Gastrocnemius medialis (tissue), 4 donors: ENCODE data around the gene ZBTB34. TPM values are rescaled to one million over a fixed set of nuclear protein-coding genes. Genes with fewer than 3 reads are reported as not detected.

Experiments
- ATAC-seq, 2 donors: fragments of 150-250 bp; one replicate each; pipeline ENCODE4 v1.9.1; 2016
- DNase-seq, 2 donors: peaks; one replicate each; pipeline ENCODE4 v3.0.0-alpha.2; 2019
- H3K27ac ChIP-seq, 4 donors: fragments of 200-600 bp; sonication (generic); 1 replicate in 1 of 4; 2 replicates in 3 of 4; pipeline ENCODE4 v1.5.1; 2016 to 2018; ENCODE audit warnings: mild to moderate bottlenecking in 2 of 4, moderate library complexity in 1 of 4
- H3K27me3 ChIP-seq, 3 donors: fragments of 200-600 bp; sonication (generic) in 2 of 3; 1 replicate in 1 of 3; 2 replicates in 2 of 3; pipeline versions ENCODE4 v1.5.1 to v1.6.0; 2016 to 2019; ENCODE audit warnings: mild to moderate bottlenecking in 1 of 3, moderate library complexity in 1 of 3
- H3K36me3 ChIP-seq, 2 donors: fragments of 200-600 bp; sonication (generic) in 1 of 2; one replicate each; pipeline ENCODE4 v1.5.1; 2017 to 2018
- H3K4me1 ChIP-seq, 2 donors: fragments of 200-600 bp; sonication (generic) in 1 of 2; one replicate each; pipeline ENCODE4 v1.5.1; 2016 to 2017; ENCODE audit warnings: mild to moderate bottlenecking in 2 of 2
- H3K4me3 ChIP-seq, 4 donors: fragments of 200-600 bp; sonication (generic) in 3 of 4; 1 replicate in 1 of 4; 2 replicates in 3 of 4; pipeline ENCODE4 v1.5.1; 2016 to 2019; ENCODE audit warnings: mild to moderate bottlenecking in 2 of 4
- H3K9me3 ChIP-seq, 3 donors: fragments of 200-600 bp; sonication (generic) in 2 of 3; 1 replicate in 1 of 3; 2 replicates in 2 of 3; pipeline ENCODE4 v1.5.1; 2016 to 2019
- POLR2A ChIP-seq, 2 donors: fragments of 450-650 bp; IDR thresholded peaks; one replicate each; pipeline ENCODE4 v1.6.1; 2017; ENCODE audit warnings: antibody characterized with exemption in 2 of 2, mild to moderate bottlenecking in 2 of 2, moderate library complexity in 2 of 2
- in situ Hi-C, 4 donors: fragments of 200-750 bp; cut with MboI; loops; one replicate each; pipeline versions ENCODE4 v1.15.0 to v1.8.0; 2017; ENCODE audit warnings: low sequenced_read_pairs in 4 of 4
- intact Hi-C: fragments of 100-400 bp; cut with DNase I; formaldehyde crosslinking; loops from one replicate; pipeline ENCODE4 v1.15.1; 2023; ENCODE audit warnings: low total_unique reads
- total RNA-seq, 4 donors: library from RNA; depleted of rRNA; stranded (reverse); fragments of >200 nt; gene quantifications; one replicate each; pipeline versions ENCODE4 v1.1.0 to v1.2.3, GENCODE V29; 2016
- TF ChIP-seq, protein P1 (sequence below), 5 experiments: fragments of 450-650 bp in 3 of 5; fragments of 200-600 bp in 2 of 5; sonication (generic) in 2 of 5; IDR thresholded peaks in 4 of 5; conservative IDR thresholded peaks in 1 of 5; 1 replicate in 4 of 5; 2 replicates in 1 of 5; pipeline ENCODE4 v1.5.1; 2016 to 2019; ENCODE audit warnings: antibody characterized with exemption in 5 of 5, mild to moderate bottlenecking in 3 of 5, moderate library complexity in 3 of 5

The ZBTB34 gene
- total RNA-seq, 4 donors from 2014 or later: 6.2 to 8.7 (median 6.9) TPM

DNA sequence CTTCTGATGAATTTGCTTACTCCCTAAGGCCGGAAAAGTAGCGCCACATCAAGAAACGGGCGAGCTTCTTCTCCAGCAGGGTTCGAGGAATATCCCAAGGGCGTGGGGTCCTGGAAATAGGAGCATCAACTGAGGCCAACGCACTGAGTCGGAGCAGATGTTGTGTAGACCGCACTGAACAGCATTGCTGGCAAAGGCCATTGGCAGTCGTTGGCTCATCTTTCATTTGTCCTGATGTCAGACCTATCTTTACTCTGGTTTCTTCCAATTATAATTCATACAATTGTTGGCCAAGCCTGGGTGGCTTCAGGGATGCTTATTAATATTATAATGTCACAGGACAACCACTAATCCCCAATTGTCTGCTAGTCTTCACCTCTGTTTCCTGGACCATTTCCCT is 26.5 kb downstream of the ZBTB34 start:
- DNase-seq (no peak), ATAC-seq (peak; percentile 34 to 50)
- H3K4me3 ChIP-seq: no peak overlapping the region
- TF ChIP-seq, protein P1, sequence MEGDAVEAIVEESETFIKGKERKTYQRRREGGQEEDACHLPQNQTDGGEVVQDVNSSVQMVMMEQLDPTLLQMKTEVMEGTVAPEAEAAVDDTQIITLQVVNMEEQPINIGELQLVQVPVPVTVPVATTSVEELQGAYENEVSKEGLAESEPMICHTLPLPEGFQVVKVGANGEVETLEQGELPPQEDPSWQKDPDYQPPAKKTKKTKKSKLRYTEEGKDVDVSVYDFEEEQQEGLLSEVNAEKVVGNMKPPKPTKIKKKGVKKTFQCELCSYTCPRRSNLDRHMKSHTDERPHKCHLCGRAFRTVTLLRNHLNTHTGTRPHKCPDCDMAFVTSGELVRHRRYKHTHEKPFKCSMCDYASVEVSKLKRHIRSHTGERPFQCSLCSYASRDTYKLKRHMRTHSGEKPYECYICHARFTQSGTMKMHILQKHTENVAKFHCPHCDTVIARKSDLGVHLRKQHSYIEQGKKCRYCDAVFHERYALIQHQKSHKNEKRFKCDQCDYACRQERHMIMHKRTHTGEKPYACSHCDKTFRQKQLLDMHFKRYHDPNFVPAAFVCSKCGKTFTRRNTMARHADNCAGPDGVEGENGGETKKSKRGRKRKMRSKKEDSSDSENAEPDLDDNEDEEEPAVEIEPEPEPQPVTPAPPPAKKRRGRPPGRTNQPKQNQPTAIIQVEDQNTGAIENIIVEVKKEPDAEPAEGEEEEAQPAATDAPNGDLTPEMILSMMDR (IDR thresholded peaks at IDR 0.05 in 4 of 5, conservative IDR thresholded peaks at IDR 0.05 in 1 of 5): no peak
- no peak for TF ChIP-seq POLR2A (IDR thresholded peaks at IDR 0.05)
- no peaks in the 10 kb centered on the region for H3K9me3 ChIP-seq
- H3K36me3 ChIP-seq: peaks cover 0 to 10% of the 10 kb centered on the region in 2 donors
- in situ Hi-C loops: no loop called here
- no peaks in the 10 kb centered on the region for H3K27me3 ChIP-seq
- intact Hi-C loops: no loop called here
- H3K27ac ChIP-seq: peak overlapping the region in 2 of 4 donors; percentile 38 to 71
- peaks cover 38 to 47% of the 10 kb centered on the region in 2 donors for H3K4me1 ChIP-seq

DNA sequence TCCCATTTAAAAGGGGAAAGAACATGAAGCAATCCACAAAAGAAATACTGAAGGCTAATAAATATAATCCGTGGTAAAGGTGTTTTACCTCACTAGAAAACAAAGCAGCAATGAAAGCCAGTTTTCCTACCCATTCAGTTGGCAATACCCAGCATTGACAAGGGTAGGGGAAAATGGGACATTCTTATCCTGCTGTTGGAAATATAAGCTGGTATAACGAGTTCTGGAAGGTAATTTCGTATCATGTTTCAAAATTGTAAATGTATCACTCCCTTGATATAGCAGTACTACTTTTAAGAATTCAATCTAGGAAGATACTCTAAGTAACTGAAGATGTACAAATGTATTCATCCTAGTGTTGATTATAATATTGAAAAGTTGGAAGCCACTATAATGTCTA is 31.2 kb downstream of the ZBTB34 start:
- intact Hi-C loops: no loop called here
- DNase-seq (no peak), ATAC-seq (no peak)
- Histone ChIP-seq H3K9me3 (no peaks in the 10 kb centered on the region), H3K27me3 (no peaks in the 10 kb centered on the region), H3K36me3 (no peaks in the 10 kb centered on the region), H3K4me1 (peaks cover 7 to 12% of the 10 kb centered on the region in 2 donors), H3K27ac (no peak overlapping the region), H3K4me3 (no peak overlapping the region)
- TF ChIP-seq POLR2A (IDR thresholded peaks at IDR 0.05): no peak
- TF ChIP-seq, protein P1 (IDR thresholded peaks at IDR 0.05 in 4 of 5, conservative IDR thresholded peaks at IDR 0.05 in 1 of 5): no peak
- in situ Hi-C loops: no loop called here

DNA sequence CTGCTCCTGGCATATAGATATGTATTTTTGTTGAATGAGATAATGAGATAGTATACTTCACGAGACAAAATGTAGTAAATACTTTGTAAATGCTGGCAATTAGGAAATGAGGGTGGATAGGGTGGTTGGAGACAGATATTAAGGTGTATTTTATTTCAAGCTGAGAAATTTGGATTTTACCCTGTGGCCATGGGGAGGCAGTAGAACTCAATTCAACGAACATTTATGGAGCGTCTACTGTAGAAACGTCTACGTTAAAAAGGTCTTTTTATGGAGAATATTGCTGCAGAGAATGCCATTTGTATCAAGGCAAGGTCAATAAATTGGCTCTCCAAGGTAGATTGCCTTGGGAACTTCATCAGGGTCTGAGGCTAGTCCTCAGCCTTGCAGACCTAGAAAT is 32.6 kb downstream of the ZBTB34 start:
- no peak for DNase-seq
- H3K4me3 ChIP-seq: no peak overlapping the region
- TF ChIP-seq, protein P1 (IDR thresholded peaks at IDR 0.05 in 4 of 5, conservative IDR thresholded peaks at IDR 0.05 in 1 of 5): no peak
- no peak for TF ChIP-seq POLR2A (IDR thresholded peaks at IDR 0.05)
- intact Hi-C loops: no loop called here
- H3K9me3 ChIP-seq: no peaks in the 10 kb centered on the region
- ATAC-seq: no peak
- in situ Hi-C loops: no loop called here
- peaks cover 0 to 10% of the 10 kb centered on the region in 2 donors for H3K4me1 ChIP-seq
- no peaks in the 10 kb centered on the region for H3K27me3 ChIP-seq
- H3K27ac ChIP-seq: no peak overlapping the region
- no peaks in the 10 kb centered on the region for H3K36me3 ChIP-seq

DNA sequence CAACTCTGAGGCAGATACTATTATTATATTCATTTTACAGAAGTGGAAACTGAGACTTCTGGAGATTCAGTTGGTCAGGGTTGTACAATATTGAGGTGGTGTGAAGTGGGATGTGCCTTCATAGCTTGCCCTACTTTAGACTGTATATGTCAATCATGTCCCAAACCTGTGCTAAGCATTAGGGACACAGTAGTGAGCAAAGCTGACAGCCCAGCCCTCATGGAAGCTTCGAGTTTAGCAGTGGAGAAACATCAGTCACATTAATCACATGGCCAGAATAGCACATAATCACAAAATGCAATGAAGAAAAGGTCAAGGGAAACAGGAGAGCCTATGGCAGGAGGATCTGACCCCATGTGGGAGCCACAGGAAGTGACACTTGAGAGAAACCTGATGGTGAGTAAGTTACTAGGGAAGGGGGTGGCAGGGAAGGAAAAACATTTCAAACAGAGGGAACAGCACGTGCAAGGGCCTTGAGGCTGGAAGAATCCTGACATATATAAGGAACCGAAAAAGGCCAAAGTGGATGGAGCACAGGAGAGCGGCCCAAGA is 33.7 kb downstream of the ZBTB34 start:
- Histone ChIP-seq H3K27me3 (no peaks in the 10 kb centered on the region), H3K27ac (no peak overlapping the region), H3K36me3 (no peaks in the 10 kb centered on the region), H3K9me3 (no peaks in the 10 kb centered on the region), H3K4me3 (no peak overlapping the region), H3K4me1 (peaks cover 0 to 10% of the 10 kb centered on the region in 2 donors)
- no peak for TF ChIP-seq POLR2A (IDR thresholded peaks at IDR 0.05)
- TF ChIP-seq, protein P1 (IDR thresholded peaks at IDR 0.05 in 4 of 5, conservative IDR thresholded peaks at IDR 0.05 in 1 of 5): no peak
- ATAC-seq (no peak), DNase-seq (no peak)
- intact Hi-C loops (no loop called here), in situ Hi-C loops (no loop called here)

DNA sequence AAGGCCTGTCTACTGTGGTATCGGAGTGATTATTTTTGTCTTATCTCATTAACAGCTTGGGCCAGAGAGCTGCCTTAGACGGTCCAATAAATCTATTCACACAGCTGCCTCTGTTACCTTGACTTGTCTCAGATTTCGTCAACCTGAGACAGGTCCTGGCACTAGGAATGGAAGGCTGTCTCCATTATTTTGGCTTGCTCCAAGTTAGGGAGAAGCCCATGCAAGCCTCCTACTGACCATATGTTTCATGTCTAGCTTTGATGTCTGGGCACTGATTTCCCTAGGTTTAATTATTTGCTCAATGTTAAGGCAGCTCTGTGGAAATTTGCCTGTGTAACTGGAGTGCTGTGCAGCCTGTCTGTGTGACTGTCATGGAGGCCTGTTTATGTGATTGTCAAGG is 41.8 kb downstream of the ZBTB34 start:
- DNase-seq (no peak), ATAC-seq (no peak)
- Histone ChIP-seq H3K4me3 (no peak overlapping the region), H3K4me1 (no peaks in the 10 kb centered on the region), H3K27ac (no peak overlapping the region), H3K27me3 (no peaks in the 10 kb centered on the region), H3K9me3 (no peaks in the 10 kb centered on the region), H3K36me3 (no peaks in the 10 kb centered on the region)
- TF ChIP-seq, protein P1 (IDR thresholded peaks at IDR 0.05 in 4 of 5, conservative IDR thresholded peaks at IDR 0.05 in 1 of 5): no peak
- no peak for TF ChIP-seq POLR2A (IDR thresholded peaks at IDR 0.05)
- intact Hi-C loops (no loop called here), in situ Hi-C loops (no loop called here)
